ENCODE results near the gene G6PC3.

Gene G6PC3

GRCh38 chr17:44061446-44061845 is 9.1 kb upstream of the G6PC3 start:
- DNase-seq (ENCODE audit: low read depth) = no peak

GRCh38 chr17:44062871-44063270 is 7.7 kb upstream of the G6PC3 start:
- DNase-seq (ENCODE audit: low read depth) = no peak

DNA sequence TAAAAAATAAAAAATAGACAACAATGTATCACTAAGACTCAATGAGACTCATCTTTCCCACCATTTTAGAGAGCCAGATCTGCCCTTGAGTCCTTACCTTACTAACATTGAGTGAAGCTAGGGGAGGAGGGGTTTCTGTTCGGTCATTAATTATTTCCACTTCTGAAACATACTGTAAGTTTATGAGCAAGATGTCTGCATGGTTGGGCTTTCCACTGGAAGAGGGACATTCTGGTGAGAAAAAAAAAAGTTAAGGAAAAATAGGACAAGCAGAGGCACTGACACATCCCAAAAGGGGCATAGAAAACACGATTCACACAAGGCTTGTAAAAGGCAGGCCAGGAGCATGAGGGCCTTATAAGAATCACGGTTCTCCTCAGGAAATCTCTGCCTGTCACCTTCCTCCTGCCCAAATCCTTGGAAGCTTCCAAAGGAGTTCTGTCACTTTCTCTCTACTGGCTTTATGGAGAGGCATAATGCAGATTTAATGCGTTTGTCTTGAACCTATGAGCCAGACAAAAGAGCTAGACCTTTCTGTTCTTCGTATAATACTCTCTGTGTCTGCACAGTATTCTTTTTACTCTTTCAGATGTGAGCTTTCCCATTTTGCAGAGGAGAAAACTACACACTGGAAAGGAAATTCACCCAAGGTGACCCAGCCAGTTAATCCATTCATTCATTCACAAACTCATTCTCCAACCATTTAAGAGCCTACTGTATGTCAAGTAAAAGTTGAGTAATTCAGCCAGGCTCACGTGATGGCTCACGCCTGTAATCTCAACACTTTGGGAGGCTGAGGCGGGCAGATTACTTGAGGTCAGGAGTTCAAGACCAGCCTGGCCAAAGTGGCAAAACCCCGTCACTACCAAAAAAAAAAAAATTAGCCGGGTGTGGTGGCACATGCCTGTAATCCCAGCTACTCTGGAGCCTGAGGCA is 6.6 kb upstream of the G6PC3 start:
- DNase-seq (ENCODE audit: low read depth) = no peak

DNA sequence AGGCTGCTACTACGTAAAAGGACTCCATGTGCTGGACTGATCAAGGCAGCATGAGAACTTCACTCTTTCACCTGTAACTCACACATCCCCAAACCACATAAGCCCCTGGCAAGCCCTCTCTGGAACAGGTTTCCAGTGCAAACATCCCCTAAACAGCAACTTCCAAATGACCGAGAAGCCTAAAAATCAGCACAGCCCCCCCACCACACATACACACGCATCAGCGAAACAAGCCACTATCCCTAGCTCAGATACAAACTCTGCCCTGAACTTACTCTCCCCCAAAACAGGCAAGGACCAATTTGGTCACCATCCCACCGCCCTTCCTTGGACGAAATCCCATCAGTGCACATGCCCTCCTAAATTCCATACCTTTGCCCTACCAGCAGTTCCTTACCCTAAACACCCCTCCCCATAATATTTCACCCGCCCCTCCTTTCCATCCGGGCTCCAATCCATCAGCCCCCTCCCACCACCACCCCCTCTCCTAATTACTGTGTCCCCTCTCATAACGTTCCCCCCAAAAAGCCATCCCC is 4.8 kb upstream of the G6PC3 start:
- no peak for DNase-seq (ENCODE audit: low read depth)

- peak; percentile 95 for DNase-seq (ENCODE audit: low read depth)
Measured at GRCh38 chr17:44066204-44066930, 4.2 kb upstream of the G6PC3 start, which contains the start of gene LSM12. Gene LSM12, minus strand, starts transcription at chr17:44066671. Its CDS starts 84 bp downstream, at chr17:44066587.

DNA sequence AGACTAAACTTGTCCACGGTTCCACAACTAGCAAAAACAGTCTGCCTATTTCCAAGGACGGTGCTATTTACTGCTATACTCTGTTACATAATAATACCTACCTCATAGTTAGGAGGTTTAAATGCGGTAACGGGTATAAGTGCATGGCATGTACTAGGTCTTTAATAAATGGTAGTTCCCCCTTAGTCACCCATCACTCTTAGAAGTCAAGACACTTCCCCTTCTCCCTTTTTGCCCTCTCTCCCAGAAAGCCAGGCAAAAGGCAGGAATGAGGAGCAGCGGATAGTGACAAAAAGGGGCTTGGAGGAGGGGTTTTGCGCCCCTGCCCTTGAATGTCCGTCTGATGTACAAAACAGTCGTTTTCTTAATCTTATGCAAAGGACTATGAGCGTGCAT is 3.0 kb upstream of the G6PC3 start:
- DNase-seq (ENCODE audit: low read depth) = no peak

DNA sequence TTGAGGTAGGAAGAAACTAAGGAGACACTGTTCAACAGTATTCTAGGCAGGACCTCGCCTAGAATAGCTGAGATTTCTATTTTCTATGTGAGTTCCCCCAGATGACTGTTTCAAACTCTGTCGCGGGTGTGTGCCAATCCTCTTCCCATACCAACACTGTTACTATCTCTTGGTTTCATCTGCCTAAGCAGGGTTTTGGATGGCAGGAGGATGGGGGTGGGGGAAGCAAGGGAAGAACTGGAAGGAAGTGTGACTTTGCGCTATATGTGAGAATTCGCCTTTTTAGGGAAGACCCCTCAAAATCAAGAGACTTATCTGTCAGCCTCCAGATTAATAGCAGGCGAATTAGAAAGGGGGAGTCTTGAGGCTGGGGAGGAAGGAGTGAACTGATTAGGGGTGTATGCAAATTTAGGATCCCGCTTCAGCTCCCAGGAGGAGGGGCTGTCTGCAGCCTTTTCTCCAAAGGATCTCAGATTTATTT is 521 bp upstream of the G6PC3 start:
- DNase-seq (ENCODE audit: low read depth) = no peak

DNA sequence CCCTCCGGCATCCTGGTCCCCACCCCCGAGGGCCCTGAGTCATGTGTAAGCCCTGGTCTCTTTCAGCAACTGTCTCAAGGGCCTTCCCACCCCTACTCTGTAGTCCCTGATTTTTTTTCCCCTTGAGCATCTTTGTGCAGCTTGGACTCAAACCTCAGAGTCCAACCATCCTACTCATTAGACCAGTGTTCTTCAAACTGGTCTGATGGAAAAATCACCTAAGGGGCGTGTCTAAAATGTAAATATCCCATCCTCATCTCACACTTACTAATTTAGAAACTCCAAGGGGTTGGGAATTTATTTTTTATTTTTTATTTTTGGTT is 624 bp downstream of the G6PC3 start:
- no peak for DNase-seq (ENCODE audit: low read depth)

DNA sequence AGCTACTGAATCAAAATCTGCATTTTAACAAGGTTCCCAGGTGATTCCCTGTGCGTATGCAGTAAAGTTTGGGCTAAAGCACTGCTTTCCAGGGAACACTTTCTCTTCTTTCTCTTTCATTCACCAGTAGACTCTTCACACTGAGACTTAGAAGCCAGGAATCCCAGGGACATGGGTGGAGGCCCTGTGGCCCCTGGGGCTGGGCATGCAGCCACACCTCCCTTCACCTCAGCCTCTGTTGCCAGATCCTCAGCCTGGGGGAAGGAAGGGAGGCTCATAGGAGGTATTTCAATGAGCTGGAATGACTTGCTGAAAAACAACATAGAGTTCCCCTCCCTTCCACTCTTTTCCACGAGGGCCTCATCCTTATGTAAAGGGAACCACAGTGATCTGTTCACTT is 1.2 kb downstream of the G6PC3 start:
- DNase-seq (ENCODE audit: low read depth) = no peak

DNA sequence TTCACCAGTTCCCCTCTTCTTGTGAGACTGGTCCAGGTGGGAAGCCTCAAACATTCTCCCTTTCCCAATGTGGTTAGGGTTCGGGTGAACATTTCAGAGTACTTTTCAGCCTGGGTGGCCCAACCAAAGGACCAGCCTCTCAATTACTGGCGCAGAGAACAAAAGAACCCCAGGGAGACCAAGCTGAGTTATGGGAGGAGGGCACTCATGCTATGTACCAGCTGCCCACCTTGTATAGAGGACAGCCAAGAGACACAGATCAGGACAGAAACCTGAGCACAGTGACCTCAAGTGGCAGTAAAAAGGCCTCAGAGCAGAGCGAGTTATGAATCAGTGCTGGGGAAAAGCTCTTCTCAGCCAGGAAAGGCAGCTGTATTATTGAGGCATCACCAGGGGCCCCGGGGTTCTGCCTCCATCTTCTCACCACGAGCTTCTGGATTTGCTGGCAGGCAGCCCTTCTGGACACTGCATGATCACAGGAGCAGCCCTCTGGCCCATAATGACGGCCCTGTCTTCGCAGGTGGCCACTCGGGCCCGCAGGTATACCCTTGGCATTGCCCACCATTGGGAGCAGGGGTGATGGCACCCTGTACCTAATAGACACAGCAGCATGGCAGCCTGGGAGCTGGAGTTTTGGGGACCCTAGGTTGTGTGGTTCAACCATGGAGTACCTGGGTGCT is 3.8 kb downstream of the G6PC3 start:
- DNase-seq (ENCODE audit: low read depth) = no peak

DNA sequence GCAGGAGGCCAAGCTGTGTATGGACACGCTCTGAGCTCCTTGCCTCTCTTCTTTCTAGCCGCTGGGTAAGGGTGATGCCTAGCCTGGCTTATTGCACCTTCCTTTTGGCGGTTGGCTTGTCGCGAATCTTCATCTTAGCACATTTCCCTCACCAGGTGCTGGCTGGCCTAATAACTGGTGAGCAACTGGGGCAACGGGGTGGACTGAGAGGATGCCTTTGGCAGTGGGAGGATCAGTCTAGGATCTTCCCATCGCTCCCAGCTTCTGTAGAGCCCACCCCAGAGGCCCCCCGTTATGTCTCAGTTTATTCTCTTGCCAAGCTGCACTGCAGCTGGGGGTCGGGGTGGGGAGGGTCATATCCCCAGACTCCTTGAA is 4.4 kb downstream of the G6PC3 start:
- no peak for DNase-seq (ENCODE audit: low read depth)

DNA sequence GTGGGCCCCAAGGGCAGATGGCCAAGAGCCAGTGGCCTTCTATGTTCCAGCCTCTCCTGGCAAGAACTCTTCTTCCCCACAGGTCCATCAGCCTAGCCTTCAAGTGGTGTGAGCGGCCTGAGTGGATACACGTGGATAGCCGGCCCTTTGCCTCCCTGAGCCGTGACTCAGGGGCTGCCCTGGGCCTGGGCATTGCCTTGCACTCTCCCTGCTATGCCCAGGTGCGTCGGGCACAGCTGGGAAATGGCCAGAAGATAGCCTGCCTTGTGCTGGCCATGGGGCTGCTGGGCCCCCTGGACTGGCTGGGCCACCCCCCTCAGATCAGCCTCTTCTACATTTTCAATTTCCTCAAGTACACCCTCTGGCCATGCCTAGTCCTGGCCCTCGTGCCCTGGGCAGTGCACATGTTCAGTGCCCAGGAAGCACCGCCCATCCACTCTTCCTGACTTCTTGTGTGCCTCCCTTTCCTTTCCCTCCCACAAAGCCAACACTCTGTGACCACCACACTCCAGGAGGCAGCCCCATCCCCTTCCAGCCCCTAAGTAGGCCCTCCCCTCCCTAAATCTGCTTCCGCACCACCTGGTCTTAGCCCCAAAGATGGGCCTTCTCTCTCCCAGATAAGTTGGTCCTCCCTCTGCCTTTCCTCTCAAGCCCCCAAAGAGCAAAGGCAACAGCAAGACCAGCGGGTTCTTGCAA is 5.2 kb downstream of the G6PC3 start:
- DNase-seq (ENCODE audit: low read depth) = no peak

GRCh38 chr17:44076716-44077594 is 6.4 kb downstream of the G6PC3 start:
- DNase-seq (ENCODE audit: low read depth) = no peak

DNA sequence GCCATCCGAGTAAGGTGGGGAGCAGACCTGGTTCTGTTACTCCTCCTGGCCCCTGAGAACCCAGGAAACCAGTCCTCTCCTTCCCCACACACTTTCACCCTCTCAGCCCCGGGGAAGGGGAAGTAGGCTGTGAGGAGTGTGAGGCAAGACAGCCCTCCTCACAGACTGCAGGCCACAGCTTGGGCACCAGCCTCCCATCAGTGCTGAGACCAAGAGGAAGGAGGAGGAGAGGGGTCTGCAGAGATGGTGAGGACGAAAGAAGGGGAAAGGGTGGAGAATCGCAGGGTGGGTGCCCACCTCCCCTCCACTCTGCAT is 7.0 kb downstream of the G6PC3 start:
- DNase-seq (ENCODE audit: low read depth) = no peak

DNA sequence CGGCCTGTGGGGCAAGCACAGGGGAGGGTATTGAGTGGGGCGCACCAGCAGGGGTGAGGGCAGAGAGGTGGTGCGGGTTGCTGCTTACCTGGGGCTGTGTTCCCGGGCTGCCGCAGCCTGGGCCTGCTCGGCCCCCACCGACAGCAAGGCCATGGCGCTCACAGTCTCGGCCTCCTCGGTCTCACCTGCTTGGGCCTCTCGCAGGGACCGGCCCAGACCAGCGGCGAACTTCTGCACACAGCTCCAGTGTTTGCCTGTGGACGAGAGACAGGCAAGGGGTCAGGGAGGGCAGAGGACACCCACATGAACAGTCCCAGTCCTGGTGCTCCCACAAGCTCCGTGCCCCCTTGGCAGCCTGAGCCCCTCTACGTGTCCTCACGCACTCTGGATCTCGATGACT is 7.9 kb downstream of the G6PC3 start:
- DNase-seq (ENCODE audit: low read depth) = no peak

DNA sequence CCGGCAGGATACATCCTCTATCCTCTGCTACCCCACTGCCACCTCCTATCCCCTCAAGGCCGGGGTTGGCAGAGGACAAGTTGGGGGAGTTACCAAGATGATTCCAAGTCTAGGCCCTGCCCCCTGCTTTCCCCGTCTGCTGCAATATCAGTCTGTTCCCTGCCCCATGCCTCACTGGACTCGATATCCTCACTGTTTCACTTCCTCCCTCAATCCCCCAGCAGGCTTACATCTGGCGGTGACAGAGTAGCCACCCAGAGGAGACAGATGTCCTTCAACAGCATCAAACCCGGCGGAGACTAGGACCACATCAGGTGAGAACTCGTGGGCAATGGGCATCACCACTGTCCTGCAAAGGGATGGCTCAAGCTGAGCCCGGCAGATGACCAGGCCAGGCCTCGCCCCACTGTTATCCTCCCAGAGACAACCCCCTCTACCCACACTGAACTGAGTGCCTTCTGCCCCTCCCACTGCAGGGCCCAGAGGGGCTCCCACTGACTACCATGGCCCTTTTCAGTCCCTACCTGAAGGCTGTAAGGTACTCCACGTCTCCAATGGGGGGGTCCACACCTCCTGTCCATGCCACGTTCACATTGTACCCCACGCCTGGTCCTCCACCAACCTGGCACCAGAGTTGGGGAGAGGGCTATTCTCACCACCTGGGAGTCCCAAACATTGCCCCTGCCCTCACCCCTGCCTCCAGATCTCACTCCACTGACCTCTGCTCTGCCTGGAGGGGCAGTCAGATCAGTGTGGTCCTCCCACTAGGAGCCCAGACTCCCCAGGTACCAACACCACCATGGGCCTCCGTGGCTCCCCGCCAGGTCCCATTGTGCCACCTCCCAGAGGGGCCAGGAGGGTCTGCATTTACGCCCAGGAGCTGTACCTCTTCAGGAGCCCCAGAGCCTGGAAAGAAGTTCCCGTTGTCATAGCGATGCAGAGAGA is 9.6 kb downstream of the G6PC3 start:
- no peak for DNase-seq (ENCODE audit: low read depth)

DNA sequence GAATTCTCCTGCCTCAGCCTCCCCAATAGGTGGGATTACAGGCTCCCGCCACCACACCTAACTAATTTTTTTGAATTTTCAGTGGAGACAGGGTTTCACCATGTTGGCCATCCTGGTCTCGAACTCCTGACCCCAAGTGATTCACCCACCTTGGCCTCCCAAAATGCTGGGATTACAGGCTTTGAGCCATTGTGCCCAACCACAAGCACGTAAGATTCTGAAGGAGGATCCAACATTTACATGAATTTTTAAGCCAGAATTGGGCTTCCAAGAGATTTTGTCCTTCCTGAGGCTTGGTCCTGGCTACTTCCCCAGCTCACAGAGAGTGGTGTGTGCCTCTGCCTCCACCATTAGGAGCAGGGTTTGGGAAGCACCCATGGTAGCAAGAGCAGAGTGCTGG is 11.1 kb downstream of the G6PC3 start:
- DNase-seq (ENCODE audit: low read depth) = no peak

DNA sequence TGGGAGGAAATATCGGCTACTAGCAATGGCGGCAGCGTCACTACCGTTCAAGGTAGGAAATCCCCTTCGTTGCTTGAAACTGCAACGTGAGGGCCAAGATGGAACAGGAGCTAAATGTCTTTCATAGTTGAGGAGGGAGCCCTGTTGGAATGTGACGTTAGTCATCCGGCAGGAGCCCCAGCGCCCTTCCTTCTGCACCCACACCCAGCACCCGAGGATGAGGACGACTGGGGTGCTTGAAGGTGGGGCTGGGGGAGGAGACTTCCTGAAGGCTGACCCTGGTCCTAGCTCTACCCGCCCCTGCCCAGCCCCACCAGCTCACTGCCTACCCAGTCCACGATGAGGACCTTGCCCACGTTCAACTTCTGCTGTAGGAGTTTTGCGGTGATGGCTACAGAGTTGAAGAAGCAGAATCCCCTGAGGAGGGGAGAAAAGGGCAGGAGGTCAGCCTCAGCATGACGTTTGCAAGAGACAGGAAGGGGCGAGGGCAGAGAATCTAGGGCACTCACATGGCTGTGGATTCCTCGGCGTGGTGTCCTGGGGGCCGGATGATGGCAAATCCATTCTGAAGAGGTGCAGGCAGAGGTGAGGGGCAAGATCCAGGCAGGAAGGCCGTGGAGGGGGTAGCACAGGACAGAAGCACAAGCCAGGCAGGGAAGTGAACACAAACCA is 11.9 kb downstream of the G6PC3 start:
- no peak for DNase-seq (ENCODE audit: low read depth)

- no peak for DNase-seq (ENCODE audit: low read depth)
Measured at GRCh38 chr17:44083250-44083849, 12.8 kb downstream of the G6PC3 start.

Data from activated T-cell treated with anti-CD3 and anti-CD28 coated beads for 48 hours (primary cell).